ENCODE measurements around the gene INPP5B. TPM values are rescaled to one million over a fixed set of nuclear protein-coding genes. Genes with fewer than 3 reads are reported as not detected.

The INPP5B gene
- total and polyA plus RNA-seq, 9 of the 15 experiments (the other 6 are each of a cell fraction or from before 2014, with no cell fraction given) = 14.1 to 28.7 (median 20.9) TPM

DNA sequence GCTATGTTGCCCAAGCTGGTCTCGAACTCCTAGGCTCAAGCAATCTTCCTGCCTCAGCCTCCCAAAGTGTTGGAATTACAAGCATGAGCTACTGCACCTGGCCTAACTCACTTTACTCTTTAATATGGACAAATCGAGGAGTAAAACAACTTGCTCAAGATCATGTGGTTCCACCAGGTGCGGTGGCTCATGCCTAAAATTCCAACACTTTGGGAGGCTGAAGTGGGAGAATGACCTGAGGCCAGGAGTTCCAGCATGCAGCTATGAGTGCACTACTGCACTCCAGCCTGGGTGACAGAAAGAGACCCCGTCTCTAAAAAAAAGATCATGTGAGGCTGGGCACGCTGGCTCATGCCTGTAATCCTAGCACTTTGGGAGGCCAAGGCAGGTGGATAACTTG is 2.0 kb downstream of the INPP5B start:
- H3K79me2 ChIP-seq (ENCODE audit: control insufficient read depth, insufficient read depth, low read length) = peaks cover 7% of the 10 kb centered on the region; the same call in 2 of the 3 replicates
- ATAC-seq (no peak), DNase-seq (ENCODE audit: extremely low read depth in 1 of 4, low spot score in 3 of 4) (no peak), FAIRE-seq (no peak)
- H3K9ac ChIP-seq (ENCODE audit: insufficient read depth in 1 of 2, low read depth in 2 of 2, low read length in 2 of 2) = 0 out of 4 replicates have a peak overlapping the region, but pooled peaks of 1 of the 2 experiments have one; percentile 88
- H3K4me2 ChIP-seq (ENCODE audit: insufficient read depth, low read length) = no peak overlapping the region
- H3K27ac ChIP-seq (ENCODE audit: extremely low read depth, low read depth, low read length) = no peak overlapping the region; the same call in 2 of the 3 replicates
- WGBS (ENCODE audit: insufficient coverage, low coverage, missing lambda C conversion rate) = 98% methylated on average over 4 of the region's 5 CpGs
- H3K4me1 ChIP-seq (replicated peaks in 1 of 2; ENCODE audit: control insufficient read depth in 2 of 2, insufficient read depth in 2 of 2, low read length in 2 of 2) = peaks cover 15 to 23% of the 10 kb centered on the region in 2 experiments; a peak in 4 of 5 replicates
- intact Hi-C loops (cut with micrococcal nuclease) = no loop called here
- peaks cover 13% of the 10 kb centered on the region; the same call in 2 of the 3 replicates for H3K36me3 ChIP-seq (ENCODE audit: control insufficient read depth, insufficient read depth, low read length)
- ChIA-PET POLR2A (interaction anchor here (0.9 kb wide), 1 partner anchor 12 kb away, joined by 3 read pairs; no protein-coding TSS in a partner anchor), CTCF (ENCODE audit: low intra/inter-chr PET ratio) (no interaction called here)
- no peaks in the 10 kb centered on the region for H3K27me3 ChIP-seq (ENCODE audit: control insufficient read depth in 2 of 2, insufficient read depth in 2 of 2, low read length in 2 of 2)
- no peaks in the 10 kb centered on the region for H3K9me3 ChIP-seq (replicated peaks; ENCODE audit: control insufficient read depth, insufficient read depth, low read depth, low read length)
- in situ Hi-C loops (cut with MboI) = no loop called here
- BruUV-seq (replicated peaks) = no TSS peak
- TF ChIP-seq FIP1L1 (IDR thresholded peaks at IDR 0.05; ENCODE audit: low read depth, low read length, poor library complexity, severe bottlenecking) = no peak
- no peak for TF ChIP-seq EWSR1 (IDR thresholded peaks at IDR 0.05; ENCODE audit: borderline replicate concordance, low read depth, partially characterized antibody)
- TF ChIP-seq RBM39 (optimal IDR thresholded peaks at IDR 0.05; ENCODE audit: low read depth, low read length) = no peak
- TF ChIP-seq ZNF224 (CRISPR knock-in tag; IDR thresholded peaks at IDR 0.05) = no peak
- no peak for TF ChIP-seq TAF9B (IDR thresholded peaks at IDR 0.05; ENCODE audit: partially characterized antibody)
- TF ChIP-seq NR4A1 (CRISPR knock-in tag; IDR thresholded peaks at IDR 0.05) = no peak
- TF ChIP-seq NR4A1 (tag; IDR thresholded peaks at IDR 0.05) = no peak
- TF ChIP-seq, protein P1, sequence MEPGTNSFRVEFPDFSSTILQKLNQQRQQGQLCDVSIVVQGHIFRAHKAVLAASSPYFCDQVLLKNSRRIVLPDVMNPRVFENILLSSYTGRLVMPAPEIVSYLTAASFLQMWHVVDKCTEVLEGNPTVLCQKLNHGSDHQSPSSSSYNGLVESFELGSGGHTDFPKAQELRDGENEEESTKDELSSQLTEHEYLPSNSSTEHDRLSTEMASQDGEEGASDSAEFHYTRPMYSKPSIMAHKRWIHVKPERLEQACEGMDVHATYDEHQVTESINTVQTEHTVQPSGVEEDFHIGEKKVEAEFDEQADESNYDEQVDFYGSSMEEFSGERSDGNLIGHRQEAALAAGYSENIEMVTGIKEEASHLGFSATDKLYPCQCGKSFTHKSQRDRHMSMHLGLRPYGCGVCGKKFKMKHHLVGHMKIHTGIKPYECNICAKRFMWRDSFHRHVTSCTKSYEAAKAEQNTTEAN (CRISPR knock-in tag; IDR thresholded peaks at IDR 0.05) = no peak
- H3K9me1 ChIP-seq (ENCODE audit: control insufficient read depth, insufficient read depth, low read length) = no peaks in the 10 kb centered on the region
- no peak overlapping the region for H3K4me3 ChIP-seq
- no peaks in the 10 kb centered on the region for H4K20me1 ChIP-seq (replicated peaks; ENCODE audit: control insufficient read depth, insufficient read depth, low read length)
- no peak overlapping the region for H2AFZ ChIP-seq (ENCODE audit: low read depth, low read length)

All from K562 (cell line).